Measurements from ENCODE around the gene SPOPL.

The SPOPL gene

DNA sequence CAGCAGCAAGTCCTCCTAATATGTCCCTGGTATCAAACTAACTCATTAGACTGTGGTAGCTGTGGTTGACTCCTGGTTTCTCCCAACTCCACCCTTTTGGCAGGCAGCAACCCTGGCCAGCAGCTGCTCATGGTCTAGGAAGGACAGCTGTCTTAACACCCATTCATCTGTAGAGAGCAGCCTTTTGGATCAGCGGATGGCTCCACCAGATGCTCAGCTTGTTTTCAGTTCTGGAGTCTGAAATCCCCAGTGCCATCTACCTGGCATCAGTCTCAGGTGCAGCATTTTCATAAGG is 100.5 kb downstream of the SPOPL start:
- no peak overlapping the region for H3K4me3 ChIP-seq (ENCODE audit: low read depth, low read length)
- TF ChIP-seq CTCF (IDR thresholded peaks at IDR 0.05; ENCODE audit: borderline replicate concordance, insufficient read depth, low read depth, low read length) = no peak

- TF ChIP-seq CTCF (IDR thresholded peaks at IDR 0.05; ENCODE audit: borderline replicate concordance, insufficient read depth, low read depth, low read length) = no peak
- no peak overlapping the region for H3K4me3 ChIP-seq (ENCODE audit: low read depth, low read length)
Observed at GRCh38 chr2:138607746-138608145, 106.2 kb downstream of the SPOPL start.

DNA sequence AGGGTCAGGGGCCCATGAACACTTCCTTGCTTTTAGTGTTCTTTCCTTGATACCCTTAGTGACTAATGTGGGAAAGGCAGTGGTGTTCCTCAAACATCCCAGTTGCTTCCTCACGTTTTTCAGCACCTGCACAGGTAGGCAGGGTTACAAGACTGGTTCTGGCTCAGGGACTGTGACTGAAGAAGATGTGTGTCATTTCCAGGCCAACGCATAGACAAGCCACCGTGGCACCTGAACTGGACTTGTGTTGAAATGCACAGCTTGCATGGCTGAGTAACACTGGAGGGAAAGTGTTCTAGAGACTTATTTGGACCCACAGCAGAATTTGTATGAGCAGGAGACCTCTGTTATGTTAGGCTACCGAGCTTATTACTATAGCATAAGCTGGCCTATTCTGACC is 107.9 kb downstream of the SPOPL start:
- no peak for TF ChIP-seq CTCF (IDR thresholded peaks at IDR 0.05; ENCODE audit: borderline replicate concordance, insufficient read depth, low read depth, low read length)
- no peak overlapping the region for H3K4me3 ChIP-seq (ENCODE audit: low read depth, low read length)

DNA sequence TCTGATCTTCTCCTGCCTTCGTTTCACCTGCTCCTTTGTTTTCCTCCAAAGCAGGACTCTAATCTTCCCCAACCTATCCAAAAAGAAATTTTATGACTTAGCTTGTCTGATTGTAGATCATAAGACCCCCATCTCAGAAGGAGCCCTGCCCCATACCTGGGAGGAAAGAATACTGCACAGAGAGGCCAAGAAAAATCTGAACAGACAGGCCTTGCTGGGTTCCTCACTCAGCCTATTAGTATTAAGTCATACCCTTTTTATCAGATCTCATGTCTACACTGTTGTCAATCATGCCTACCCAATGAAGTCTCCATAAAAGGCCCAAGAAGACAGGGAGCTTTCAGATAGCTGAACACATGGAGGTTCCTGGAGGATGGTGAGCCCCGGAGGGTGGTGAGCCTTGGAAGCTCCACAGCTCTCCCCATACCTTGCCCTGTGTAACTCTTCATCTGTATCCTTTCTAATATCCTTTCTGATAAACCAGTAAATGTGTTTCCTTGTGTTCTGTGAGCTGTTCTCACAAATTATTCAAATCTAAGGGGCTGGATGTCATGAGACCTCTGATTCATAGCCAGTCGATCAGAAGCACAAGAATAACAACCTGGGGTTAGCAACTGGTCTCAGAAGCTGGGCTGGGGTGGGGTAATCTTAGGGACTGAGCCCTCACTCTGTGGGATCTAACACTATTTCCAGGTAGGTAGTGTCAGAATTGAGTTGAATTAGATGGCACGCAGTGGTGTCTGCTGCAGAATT is 108.8 kb downstream of the SPOPL start:
- no peak overlapping the region for H3K4me3 ChIP-seq (ENCODE audit: low read depth, low read length)
- no peak for TF ChIP-seq CTCF (IDR thresholded peaks at IDR 0.05; ENCODE audit: borderline replicate concordance, insufficient read depth, low read depth, low read length)

- no peak overlapping the region for H3K4me3 ChIP-seq (ENCODE audit: low read depth, low read length)
- TF ChIP-seq CTCF (IDR thresholded peaks at IDR 0.05; ENCODE audit: borderline replicate concordance, insufficient read depth, low read depth, low read length) = no peak
Observed at GRCh38 chr2:138615257-138615656, 113.7 kb downstream of the SPOPL start.

GRCh38 chr2:138617026-138617425 is 115.5 kb downstream of the SPOPL start:
- H3K4me3 ChIP-seq (ENCODE audit: low read depth, low read length) = no peak overlapping the region
- TF ChIP-seq CTCF (IDR thresholded peaks at IDR 0.05; ENCODE audit: borderline replicate concordance, insufficient read depth, low read depth, low read length) = no peak

GRCh38 chr2:138618971-138619370 is 117.4 kb downstream of the SPOPL start:
- no peak overlapping the region for H3K4me3 ChIP-seq (ENCODE audit: low read depth, low read length)
- TF ChIP-seq CTCF (IDR thresholded peaks at IDR 0.05; ENCODE audit: borderline replicate concordance, insufficient read depth, low read depth, low read length) = no peak
